GM20431 (cell line): ENCODE measurements around the gene MYL11.
"Not testable (repeated sequence)": the region's sequence is repeated elsewhere in the genome, so short reads cannot be mapped to it uniquely, and the experiment has no call there.

Experiments used
- in situ Hi-C: fragments of 300-500 bp; cut with MseI, MboI; formaldehyde crosslinking; loops from one replicate; pipeline ENCODE4 v1.15.0; 2020; ENCODE audit warnings: low sequenced_read_pairs; ENCODE audit not compliant: unreplicated experiment

Gene MYL11

DNA sequence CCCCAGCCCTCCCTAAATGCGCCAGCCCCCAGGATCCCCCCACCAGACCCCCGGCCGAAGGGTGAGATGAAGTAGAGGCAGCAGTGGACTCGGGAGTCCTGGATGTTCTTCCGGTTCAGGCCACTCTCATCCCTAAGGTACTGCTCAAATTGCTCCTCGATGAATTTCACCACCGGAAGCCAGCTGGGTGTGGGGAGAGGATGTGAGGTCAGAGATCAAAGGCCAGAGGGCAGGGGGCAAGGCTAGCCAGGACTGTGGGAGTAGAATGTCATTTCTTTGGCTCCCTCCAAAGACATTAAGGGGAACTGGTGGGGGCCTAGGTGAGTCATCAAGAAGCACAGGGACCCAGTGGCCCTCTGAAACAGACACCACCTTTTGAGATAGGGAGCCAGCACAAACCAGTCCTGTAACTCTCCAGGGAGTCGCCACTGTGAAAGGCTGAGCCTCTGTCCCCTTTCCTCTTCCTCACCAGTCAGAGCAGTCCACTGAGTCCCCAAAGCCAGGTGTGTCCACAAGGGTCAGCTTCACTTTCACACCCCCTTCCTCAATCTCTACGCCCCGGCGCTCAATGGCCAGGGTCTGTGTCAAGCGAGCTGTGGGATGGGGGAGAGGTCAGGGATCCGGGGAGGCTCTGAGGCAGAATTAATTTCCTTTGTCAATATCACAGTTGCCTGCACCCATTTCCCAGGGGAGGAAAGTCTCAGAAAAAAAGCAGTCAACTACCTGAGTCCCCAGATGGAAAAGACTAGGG is 6.9 kb downstream of the MYL11 start:
- in situ Hi-C loops = no loop called here

DNA sequence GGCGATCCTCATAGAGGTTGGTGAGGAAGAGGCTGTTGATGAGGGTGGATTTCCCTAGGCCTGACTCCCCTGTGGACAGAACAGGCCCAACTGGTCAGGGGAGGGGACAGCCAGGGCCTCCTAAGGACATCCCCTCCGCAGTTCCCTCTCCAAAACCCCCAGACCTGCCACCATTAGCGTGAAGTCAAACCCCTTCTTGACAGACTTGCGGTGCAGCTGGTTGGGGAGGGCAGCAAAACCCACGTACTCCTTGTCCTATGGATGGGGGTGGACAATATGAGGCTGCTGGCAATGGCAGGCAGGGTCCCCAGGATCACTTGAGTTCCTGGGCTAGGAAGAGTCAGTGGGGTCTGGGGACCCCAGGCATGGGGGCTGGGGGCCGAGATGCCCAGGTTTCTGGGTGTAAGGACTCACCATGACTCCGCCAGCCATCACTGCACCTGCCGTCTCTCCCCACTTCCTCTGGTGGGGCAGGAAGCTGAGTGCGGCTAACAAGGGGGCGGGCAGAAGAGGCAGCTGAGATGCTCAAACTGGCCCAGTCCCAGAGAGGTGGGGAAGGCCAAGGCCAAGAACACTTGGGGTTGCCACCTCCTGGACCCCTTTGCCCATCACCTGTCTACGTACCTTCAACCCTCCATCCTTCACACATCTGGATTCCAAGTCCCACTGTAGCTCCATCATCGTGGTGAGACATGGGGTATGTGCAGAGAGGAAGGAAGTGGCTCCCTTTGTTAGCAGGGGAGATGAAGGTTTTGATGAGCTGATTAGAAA is 7.7 kb downstream of the MYL11 start, which contains the start of gene SEPTIN1:
Gene SEPTIN1, minus strand, starts transcription at position 451 of the 771 bp plus-strand sequence. Its CDS starts 19 bp downstream, at position 432.
- in situ Hi-C loops = no loop called here

DNA sequence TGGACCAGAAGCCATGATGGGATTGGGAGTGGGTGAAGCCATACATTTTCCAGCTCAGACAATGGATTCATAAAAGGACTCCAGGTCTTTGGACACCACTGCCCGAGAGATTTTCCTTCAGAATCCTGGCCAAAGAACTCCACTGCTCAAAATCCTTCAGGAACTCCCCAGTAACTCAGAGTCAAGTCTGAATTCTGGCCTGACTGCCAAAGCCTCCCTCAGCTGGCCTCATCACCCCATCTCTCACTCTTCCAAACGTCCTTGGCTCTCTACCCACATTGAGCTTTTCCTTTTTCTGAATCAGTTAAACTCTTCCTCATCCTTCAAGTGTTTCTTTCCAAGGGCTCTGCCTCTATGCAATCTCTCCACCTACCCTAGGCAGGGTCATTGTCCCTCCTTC is 8.9 kb downstream of the MYL11 start:
- in situ Hi-C loops = no loop called here

DNA sequence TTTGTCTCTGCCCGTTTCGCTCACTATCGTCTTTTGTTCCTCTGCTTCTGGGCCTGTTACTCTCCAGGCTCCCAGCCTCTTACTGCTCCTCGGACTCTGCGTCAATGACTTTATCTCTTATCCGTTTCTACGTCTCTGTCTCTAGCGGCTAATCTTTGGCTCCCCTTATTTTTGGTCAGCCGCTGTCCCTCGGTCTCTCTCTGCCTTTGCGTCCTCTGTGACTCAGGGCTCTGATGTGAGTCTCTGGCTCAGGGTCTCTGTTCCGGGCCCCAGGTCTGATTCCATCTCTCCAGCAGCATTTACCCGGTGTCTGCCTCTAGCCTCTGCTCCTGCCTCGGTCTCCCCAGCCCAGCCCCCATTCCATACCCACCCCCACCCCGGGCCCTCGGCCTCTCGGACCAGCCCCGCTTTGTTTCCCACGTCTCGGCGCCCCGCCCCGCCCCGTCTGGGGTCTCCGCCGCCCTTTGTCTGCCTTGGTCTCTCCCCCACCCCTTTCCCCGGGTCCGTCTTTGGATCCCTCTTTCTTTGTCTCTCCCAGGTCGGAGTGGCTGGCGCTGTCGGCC is 20.1 kb downstream of the MYL11 start:
- in situ Hi-C loops = no loop called here

DNA sequence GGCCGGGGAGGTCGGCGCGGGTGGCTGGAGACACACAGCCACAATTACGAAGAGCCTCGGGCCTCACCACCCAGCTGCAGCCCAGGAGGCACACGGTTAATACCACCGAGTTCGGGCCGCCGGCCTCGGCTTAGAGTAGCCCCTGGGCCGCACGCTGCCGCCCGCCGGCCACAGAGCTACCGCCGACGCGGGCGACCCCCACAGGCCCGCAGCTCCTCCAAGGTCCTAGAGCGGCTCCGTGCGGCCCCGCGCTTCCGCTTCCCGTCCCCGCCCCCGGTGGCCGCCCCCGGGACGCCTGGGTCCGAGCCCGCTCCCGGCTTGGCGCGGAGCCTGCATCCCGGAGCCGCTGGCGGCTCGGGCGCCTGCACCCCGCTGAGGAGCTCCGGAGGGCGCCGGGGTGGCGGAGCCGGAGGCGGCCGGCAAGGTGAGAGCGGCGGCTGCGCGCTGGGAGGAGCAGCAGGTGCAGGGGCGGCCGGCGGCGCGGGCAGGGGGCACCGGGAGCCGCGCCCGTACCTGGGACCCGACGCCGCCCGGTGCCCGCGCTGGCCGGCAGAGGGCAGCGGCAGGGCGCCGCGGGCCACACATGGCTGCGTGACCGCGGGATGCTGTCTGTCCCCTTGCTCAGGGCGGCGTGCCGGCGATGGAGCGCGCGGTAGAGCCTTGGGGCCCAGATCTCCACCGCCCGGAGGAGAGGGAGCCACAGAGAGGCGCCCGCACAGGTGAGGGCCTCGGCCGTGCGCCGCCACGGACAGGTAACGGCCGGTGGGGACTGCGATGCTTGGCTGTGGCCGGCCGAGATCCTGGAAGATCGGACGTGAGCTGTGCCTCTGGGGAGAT is 20.8 kb downstream of the MYL11 start, which contains the start of gene ZNF48:
Gene ZNF48, plus strand, starts transcription at position 266 of the 837 bp plus-strand sequence. Its CDS starts 375 bp downstream, at position 641.
- in situ Hi-C loops = no loop called here

DNA sequence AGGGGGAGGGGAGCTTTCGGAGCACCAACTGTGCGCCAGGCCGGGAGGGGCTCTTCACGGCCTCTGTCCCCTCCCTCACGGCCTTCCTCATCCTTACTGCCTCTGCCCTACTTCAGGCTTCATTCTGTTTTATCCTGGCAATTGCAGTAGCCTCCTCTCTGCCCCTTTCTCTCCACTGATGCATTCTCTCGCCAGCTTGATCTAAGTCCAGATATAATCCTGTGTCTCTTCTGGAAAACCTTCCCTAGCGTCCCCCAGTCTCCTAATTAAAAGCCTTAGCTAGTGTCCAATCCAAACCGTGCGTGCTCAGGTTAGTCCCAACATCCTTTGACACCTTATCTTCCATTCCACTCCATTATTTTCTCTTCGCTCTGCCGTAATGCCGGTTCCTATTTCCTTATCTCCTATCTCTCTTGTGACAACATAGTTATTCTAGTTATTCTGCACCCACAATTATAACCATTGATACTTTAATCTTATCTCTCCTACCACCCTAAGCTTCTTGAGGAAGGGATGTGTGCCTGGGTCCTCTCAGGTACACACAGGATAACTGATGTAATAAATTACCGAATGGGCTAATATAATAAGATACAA is 21.5 kb downstream of the MYL11 start:
- in situ Hi-C loops = no loop called here

DNA sequence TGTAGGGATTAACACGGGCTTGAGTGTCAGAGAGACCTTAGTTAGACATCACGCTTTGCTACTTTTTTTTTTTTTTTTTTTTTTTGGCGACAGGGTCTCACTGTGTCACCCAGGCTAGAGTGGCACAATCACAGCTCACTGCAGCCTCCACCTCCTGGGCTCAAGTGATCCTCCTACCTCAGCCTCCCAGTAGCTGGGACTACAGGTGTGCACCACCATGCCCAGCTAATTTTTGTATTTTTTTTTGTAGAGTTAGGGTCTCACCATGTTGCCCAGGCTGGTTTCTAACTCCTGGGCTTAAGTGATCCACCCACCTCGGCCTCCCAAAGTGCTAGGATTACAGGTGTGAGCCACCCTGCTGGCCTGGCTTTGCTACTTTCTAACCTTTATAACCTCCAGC is 22.0 kb downstream of the MYL11 start:
- in situ Hi-C loops = not testable (repeated sequence)

DNA sequence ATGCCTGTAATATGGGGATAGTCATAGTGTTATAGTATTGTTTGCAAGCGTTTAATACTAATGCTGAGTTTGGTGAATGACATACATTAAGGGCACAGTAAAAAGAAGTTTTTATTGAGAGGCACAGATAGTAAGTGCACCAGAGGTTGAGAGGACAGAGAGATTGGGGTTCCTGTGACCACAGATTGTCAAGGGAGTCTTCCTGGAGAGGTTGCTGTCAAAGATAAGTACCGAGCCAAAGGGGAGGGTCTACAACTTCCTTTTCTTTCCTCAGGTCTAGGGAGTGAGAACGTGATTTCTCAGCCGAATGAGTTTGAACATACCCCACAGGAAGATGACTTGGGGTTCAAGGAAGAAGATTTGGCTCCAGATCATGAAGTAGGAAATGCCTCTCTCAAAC is 22.5 kb downstream of the MYL11 start:
- in situ Hi-C loops = no loop called here

DNA sequence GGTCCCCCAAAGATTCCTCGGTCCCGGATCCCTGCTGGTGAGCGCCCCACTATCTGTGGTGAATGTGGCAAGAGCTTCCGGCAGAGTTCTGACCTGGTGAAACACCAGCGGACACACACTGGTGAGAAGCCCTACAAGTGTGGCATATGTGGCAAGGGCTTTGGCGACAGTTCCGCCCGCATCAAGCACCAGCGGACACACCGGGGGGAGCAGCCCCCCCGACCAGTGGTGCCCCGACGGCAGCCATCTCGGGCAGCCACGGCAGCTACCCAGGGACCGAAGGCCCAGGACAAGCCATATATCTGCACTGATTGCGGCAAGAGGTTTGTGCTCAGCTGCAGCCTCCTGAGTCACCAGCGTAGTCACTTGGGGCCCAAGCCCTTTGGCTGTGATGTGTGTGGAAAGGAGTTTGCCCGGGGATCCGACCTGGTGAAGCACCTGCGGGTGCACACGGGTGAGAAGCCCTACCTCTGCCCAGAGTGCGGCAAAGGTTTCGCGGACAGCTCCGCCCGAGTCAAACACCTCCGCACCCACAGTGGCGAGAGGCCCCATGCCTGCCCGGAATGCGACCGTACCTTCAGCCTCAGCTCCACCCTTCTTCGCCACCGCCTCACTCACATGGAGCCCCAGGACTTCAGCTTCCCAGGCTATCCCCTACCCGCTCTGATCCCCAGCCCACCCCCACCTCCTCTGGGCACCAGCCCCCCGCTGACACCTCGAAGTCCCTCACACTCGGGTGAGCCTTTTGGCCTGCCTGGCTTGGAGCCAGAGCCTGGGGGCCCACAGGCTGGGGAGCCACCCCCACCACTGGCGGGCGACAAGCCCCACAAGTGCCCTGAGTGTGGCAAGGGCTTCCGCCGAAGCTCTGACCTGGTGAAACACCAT is 23.4 kb downstream of the MYL11 start:
- in situ Hi-C loops = no loop called here

DNA sequence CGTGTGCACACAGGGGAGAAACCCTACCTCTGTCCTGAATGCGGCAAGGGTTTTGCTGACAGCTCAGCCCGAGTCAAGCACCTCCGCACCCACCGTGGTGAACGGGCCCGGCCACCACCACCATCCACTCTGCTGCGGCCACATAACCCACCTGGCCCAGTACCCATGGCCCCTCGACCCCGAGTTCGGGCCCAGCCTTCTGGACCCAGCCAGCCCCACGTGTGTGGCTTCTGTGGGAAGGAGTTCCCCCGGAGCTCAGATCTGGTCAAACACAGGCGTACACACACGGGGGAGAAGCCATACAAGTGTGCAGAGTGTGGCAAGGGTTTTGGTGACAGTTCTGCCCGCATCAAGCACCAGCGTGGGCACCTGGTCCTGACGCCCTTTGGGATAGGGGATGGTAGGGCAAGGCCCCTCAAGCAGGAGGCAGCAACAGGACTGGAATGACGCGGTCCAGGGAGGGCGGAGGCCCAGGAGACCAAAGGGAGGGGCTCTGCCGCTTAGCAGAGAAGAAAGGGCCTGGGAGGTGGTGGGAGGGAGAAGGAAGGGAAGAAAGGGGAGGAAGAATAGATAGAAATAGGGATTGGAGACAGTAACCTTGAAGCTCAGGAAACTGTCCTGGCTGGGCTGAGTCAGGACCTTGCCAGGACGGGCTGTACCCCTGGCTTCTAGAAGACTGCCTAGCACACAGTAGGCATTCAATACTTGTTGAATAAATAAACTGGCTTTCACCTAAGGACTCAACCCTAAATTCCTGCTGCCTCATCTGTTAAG is 24.2 kb downstream of the MYL11 start:
- in situ Hi-C loops = no loop called here

DNA sequence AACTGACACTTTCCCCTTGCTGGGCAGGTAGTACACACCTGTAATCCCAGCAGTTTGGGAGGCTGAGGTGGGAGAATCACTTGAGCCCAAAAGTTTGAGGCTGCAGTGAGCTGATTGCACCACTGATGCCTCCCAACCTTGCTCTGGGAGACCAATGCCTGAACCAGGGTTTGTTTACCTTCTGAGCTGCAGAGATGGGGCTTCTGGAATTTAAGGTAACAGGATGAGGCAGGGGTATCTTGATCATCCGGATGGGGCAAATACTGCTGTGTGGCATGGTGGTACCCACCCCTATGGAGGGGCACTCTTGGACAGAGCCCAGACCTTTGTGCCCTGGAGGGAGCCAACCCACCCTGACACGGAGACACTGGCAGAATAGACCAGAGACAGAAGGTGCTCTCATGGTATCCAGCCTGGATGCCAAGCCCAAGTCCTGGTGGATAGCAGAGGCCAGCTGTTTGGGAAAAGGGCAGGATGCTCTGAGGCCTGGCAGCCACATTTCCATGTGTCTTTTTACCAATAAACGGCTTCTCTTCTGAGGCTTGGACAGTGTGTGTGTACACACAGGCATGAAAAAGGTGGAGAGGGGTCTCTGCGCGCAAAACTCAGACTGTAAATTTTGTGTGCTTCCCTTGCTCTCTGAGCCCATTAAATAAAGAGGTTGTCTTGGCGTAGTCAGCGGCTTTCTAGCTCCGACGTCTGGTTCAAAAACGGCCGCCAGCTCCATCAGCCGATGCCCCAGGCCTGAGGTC is 25.0 kb downstream of the MYL11 start:
- in situ Hi-C loops = no loop called here

DNA sequence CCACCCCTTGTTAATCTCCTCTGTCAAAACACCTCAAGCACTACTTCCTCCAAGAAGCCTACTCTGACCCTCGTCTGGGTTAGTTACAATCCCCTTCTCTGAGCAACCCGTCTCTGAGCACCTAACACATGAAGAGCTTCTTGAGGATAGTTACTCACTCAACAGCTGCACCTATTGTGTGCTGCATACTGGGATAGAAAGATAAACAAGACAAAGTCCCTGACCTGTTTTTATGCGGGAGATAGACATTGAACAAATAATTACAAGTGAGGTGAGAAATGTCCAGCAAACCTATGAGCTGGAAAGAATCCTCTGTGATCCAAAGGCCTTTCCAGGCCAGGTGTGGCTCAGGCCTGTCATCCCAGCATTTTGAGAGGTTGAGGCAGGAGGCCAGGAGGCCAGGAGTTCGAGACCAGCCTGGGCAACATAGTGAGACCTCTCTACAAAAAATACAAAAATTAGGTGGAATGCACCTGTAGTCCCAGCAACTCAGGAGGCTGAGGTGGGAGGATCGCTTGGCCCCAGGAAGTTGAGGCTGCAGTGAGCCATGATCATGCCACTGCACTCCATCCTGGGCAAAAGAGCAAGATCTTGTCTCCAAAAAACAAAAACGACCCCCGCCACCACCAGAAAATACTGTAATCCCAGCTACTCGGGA is 27.3 kb downstream of the MYL11 start:
- in situ Hi-C loops = no loop called here

DNA sequence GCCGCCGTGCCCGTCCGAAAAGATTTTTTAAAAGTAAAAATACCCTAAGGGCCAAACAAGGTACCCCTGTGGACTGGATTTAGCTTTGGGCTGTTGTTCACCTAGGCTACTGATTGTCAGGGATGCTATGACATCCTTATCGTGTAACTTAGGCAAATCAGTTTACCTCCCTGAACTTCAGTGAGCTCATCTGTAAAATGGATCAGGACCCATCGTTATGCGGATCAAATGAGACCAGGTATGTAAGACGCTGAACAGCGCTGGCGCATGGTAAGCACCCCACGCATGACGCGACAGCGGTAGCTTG is 32.1 kb downstream of the MYL11 start:
- in situ Hi-C loops = no loop called here

DNA sequence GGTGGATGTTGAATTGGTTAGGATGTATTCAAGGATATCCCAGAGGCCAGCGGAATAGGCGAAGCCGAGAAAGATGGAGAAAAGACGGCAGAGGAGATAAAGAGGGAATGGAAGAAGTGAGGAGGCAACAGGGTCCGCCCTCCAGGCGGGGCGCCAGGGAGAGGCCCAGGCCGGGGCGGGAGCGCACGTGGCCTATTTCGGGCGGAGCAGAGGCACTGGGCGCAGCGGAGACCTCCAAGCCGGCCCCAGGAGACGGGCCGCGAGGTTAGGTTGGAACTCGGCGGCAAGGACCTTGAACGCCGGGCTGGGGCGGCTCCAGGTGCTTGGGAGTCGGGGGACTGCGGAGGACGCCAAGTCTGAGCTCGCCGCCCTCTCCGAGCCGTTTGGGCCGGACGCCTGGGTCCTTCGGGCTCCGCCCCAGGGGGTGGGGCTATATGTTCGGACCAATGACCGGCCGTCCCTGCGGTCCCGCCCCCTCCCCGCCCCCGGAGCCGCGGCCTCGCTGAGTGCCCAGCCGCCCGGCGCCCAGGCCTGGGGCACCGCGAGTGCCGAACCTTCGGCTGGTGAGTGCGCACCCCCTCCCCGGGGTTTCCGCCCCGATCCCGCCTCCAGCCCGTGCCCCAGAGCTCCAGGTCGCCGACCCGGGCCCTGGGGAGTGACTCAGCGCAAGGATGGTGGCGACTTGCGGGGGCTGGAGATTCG is 32.7 kb downstream of the MYL11 start, which contains the start of gene ZNF771:
Gene ZNF771, plus strand, starts transcription at position 505 of the 702 bp plus-strand sequence. CDS start 448 bp downstream, outside the sequence.
- in situ Hi-C loops = no loop called here

DNA sequence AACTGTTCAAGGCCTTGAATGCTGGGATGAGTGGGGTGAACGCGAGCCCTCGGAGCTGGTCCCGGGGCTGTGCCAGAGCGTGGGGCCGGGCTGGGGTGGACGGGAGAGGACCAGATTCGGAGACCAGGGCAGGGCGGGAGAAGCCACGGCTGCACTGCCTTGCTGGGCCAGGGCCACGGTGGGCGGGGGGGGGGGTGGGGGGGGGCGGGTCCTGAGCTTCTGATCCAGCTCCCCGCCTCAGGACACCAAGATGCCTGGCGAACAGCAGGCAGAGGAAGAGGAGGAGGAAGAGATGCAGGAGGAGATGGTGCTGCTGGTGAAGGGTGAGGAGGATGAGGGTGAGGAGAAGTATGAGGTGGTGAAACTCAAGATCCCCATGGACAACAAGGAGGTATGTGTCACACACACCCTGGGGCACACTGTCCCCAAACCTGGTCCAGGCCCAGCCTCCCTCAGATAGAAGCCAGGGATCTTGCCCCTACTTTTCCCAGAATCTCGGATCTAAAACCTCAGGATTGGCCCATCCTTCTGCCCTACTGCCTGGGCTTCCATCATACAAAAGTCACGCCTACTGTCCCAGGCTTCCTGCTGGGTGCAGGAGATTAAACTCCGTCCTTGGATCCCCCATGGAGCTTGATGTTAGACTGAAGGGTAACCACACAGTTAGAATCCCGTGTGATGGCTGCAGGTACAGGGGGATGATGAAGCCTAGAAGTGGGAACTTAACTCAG is 33.4 kb downstream of the MYL11 start:
- in situ Hi-C loops = no loop called here
